OCI-LY1 (cell line): ENCODE results near the gene LRCH1.

Experiments
- H2AFZ ChIP-seq: fragments of 200-600 bp; sonication (generic), shearing (Covaris generic); 2 replicates; pipeline ENCODE4 v1.6.0; 2014; ENCODE audit warnings: antibody characterized with exemption, mild to moderate bottlenecking, low read length
- H3F3A ChIP-seq: fragments of 200-600 bp; sonication (generic), shearing (Covaris generic); 2 replicates; pipeline ENCODE4 v1.6.0; 2014; ENCODE audit warnings: mild to moderate bottlenecking, antibody characterized with exemption, low read length, moderate library complexity; ENCODE audit not compliant: insufficient read depth
- H3K27ac ChIP-seq: fragments of 200-600 bp; sonication (generic); 2 replicates; pipeline ENCODE4 v1.5.1; 2014; ENCODE audit warnings: low read length, mixed run types, mild to moderate bottlenecking, low read depth; ENCODE audit not compliant: poor library complexity, severe bottlenecking
- H3K27me3 ChIP-seq: fragments of 200-600 bp; sonication (generic); 2 replicates; pipeline ENCODE4 v1.6.0; 2014; ENCODE audit warnings: antibody characterized with exemption, mild to moderate bottlenecking, low read length, moderate library complexity; ENCODE audit not compliant: insufficient read depth
- H3K36me3 ChIP-seq: fragments of 200-600 bp; sonication (generic); 2 replicates; pipeline ENCODE4 v1.6.1; 2014; ENCODE audit warnings: mild to moderate bottlenecking, antibody characterized with exemption, low read length, moderate library complexity, mixed read lengths; ENCODE audit not compliant: insufficient read depth
- H3K4me1 ChIP-seq: fragments of 200-600 bp; sonication (generic); 2 replicates; pipeline ENCODE4 v1.5.1; 2014; ENCODE audit warnings: mild to moderate bottlenecking, low read length, moderate library complexity; ENCODE audit not compliant: insufficient read depth, severe bottlenecking
- H3K4me2 ChIP-seq: fragments of 200-600 bp; sonication (generic), shearing (Covaris generic); 2 replicates; pipeline ENCODE4 v1.6.1; 2014; ENCODE audit warnings: low read length
- H3K4me3 ChIP-seq: fragments of 200-600 bp; sonication (generic); 2 replicates; pipeline ENCODE4 v1.5.1; 2014; ENCODE audit warnings: low read length, low read depth, mild to moderate bottlenecking, mixed read lengths; ENCODE audit not compliant: poor library complexity, severe bottlenecking
- H3K79me2 ChIP-seq: fragments of 200-600 bp; shearing (Covaris generic); 2 replicates; pipeline ENCODE4 v1.6.1; 2016; ENCODE audit warnings: mixed run types, low read length, mixed read lengths; ENCODE audit not compliant: insufficient read depth
- H3K9ac ChIP-seq: fragments of 200-600 bp; sonication (generic), shearing (Covaris generic); 2 replicates; pipeline ENCODE4 v1.6.1; 2014; ENCODE audit warnings: mild to moderate bottlenecking, low read length, mixed read lengths
- H3K9me2 ChIP-seq: fragments of 200-600 bp; sonication (generic), shearing (Covaris generic); 2 replicates; pipeline ENCODE4 v1.6.1; 2014; ENCODE audit warnings: low read depth, mild to moderate bottlenecking, low read length, mixed read lengths
- H3K9me3 ChIP-seq: fragments of 200-600 bp; shearing (Covaris generic); 2 replicates; pipeline ENCODE4 v1.6.1; 2014; ENCODE audit warnings: low read length, mixed read lengths
- H4K20me1 ChIP-seq: fragments of 200-600 bp; sonication (generic), shearing (Covaris generic); 2 replicates; pipeline ENCODE4 v1.6.0; 2016; ENCODE audit warnings: mild to moderate bottlenecking, low read length; ENCODE audit not compliant: insufficient read depth
- EZH2 ChIP-seq: fragments of 200-600 bp; sonication (generic), shearing (Covaris generic); IDR thresholded peaks from 2 replicates; pipeline ENCODE4 v1.8.0; 2017; ENCODE audit warnings: borderline replicate concordance, mixed run types, mild to moderate bottlenecking, antibody characterized with exemption, low read length, moderate library complexity, mixed read lengths
- TF ChIP-seq, protein P1 (sequence below): fragments of 200-600 bp; sonication (generic), shearing (Covaris generic); IDR thresholded peaks from 2 replicates; pipeline ENCODE4 v1.5.1; 2017; ENCODE audit warnings: mild to moderate bottlenecking, antibody characterized with exemption, low read length, moderate library complexity, mixed read lengths

Gene LRCH1

DNA sequence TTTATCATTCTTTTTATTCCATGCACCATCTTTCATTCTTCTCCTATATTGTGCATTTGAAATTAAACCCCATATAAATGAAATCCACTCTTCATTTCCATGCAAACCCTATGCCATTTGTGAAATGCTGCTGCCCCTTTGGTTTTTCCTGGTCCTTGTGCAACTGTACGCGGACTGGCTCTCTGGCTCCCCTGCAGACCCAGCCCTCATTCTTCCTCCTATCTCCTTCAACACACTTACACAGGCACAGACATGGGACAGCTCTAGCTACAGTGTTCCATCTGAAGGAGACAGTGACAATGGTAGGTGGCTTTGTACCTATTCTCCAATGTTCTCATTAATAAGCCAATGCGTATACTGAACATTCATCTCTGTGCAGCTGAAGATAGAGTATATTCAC lies 162.4 kb downstream of the LRCH1 start:
- no peak overlapping the region for H3K9ac ChIP-seq
- no peaks in the 10 kb centered on the region for H3F3A ChIP-seq
- TF ChIP-seq, protein P1, sequence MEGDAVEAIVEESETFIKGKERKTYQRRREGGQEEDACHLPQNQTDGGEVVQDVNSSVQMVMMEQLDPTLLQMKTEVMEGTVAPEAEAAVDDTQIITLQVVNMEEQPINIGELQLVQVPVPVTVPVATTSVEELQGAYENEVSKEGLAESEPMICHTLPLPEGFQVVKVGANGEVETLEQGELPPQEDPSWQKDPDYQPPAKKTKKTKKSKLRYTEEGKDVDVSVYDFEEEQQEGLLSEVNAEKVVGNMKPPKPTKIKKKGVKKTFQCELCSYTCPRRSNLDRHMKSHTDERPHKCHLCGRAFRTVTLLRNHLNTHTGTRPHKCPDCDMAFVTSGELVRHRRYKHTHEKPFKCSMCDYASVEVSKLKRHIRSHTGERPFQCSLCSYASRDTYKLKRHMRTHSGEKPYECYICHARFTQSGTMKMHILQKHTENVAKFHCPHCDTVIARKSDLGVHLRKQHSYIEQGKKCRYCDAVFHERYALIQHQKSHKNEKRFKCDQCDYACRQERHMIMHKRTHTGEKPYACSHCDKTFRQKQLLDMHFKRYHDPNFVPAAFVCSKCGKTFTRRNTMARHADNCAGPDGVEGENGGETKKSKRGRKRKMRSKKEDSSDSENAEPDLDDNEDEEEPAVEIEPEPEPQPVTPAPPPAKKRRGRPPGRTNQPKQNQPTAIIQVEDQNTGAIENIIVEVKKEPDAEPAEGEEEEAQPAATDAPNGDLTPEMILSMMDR: no peak
- TF ChIP-seq EZH2: no peak
- no peaks in the 10 kb centered on the region for H3K27me3 ChIP-seq
- H3K9me2 ChIP-seq: no peaks in the 10 kb centered on the region
- peaks cover 6% of the 10 kb centered on the region for H3K4me1 ChIP-seq
- no peak overlapping the region for H2AFZ ChIP-seq
- 0 out of 2 replicates have a peak, but pooled peaks cover 6% of the 10 kb centered on the region for H3K36me3 ChIP-seq
- H4K20me1 ChIP-seq: no peaks in the 10 kb centered on the region
- H3K79me2 ChIP-seq: no peaks in the 10 kb centered on the region
- H3K4me3 ChIP-seq: no peak overlapping the region
- H3K4me2 ChIP-seq: no peak overlapping the region
- H3K9me3 ChIP-seq: no peaks in the 10 kb centered on the region
- H3K27ac ChIP-seq: no peak overlapping the region

DNA sequence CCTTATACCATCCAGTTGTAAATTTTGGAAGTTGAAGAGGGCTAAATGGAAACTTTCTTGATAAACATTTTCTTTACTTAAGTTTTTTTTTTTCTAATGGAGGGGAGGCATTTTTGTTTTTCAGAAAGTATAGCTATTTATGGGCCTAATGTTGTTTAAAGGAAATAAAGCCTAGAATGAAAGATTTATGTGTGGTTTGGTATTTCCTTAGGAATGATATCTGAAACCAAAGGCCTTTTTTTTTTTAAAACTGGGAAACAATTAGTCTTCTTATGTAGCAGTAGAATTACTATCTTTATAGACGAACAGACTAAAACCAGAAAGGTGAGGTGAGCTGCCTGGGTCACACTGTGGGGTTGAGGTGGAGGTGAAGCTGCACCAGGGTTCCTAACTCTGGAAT lies 163.9 kb downstream of the LRCH1 start:
- H3K79me2 ChIP-seq: no peaks in the 10 kb centered on the region

DNA sequence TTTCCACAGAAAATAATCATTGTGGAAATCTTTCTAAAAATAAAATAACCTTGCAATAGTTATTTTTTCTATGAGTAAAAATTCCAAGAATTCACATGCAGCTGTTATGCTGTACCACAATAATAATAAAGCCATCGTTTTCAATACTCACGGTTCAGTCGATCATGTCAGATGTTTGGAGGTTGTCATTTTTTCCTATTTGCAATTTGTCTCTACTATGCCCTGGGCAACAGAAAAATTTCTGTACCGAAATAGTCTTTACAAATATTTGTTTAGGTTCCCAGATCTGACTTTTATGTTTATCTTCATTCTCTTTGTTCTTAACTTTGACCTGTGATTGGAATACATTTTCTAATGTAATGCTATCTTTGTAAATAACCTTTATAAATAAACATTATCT lies 164.3 kb downstream of the LRCH1 start:
- no peak overlapping the region for H2AFZ ChIP-seq
- H3F3A ChIP-seq: no peaks in the 10 kb centered on the region
- no peak overlapping the region for H3K4me2 ChIP-seq
- no peak overlapping the region for H3K27ac ChIP-seq
- no peaks in the 10 kb centered on the region for H3K27me3 ChIP-seq
- H3K4me1 ChIP-seq: peaks cover 6% of the 10 kb centered on the region
- no peaks in the 10 kb centered on the region for H4K20me1 ChIP-seq
- no peak overlapping the region for H3K9ac ChIP-seq
- no peak overlapping the region for H3K4me3 ChIP-seq
- no peaks in the 10 kb centered on the region for H3K9me2 ChIP-seq
- H3K36me3 ChIP-seq: 0 out of 2 replicates have a peak, but pooled peaks cover 6% of the 10 kb centered on the region
- no peak for TF ChIP-seq EZH2
- TF ChIP-seq, protein P1: no peak
- H3K9me3 ChIP-seq: no peaks in the 10 kb centered on the region
- no peaks in the 10 kb centered on the region for H3K79me2 ChIP-seq

More for the DNA sequence above, 163.9 kb downstream of the LRCH1 start:
- TF ChIP-seq, protein P1: no peak
- TF ChIP-seq EZH2: no peak
- H3F3A ChIP-seq: no peaks in the 10 kb centered on the region
- H3K27me3 ChIP-seq: no peaks in the 10 kb centered on the region
- H3K27ac ChIP-seq: no peak overlapping the region
- no peaks in the 10 kb centered on the region for H4K20me1 ChIP-seq
- H2AFZ ChIP-seq: no peak overlapping the region
- H3K4me1 ChIP-seq: peaks cover 6% of the 10 kb centered on the region
- H3K9me2 ChIP-seq: no peaks in the 10 kb centered on the region
- H3K36me3 ChIP-seq: 0 out of 2 replicates have a peak, but pooled peaks cover 6% of the 10 kb centered on the region
- no peak overlapping the region for H3K4me3 ChIP-seq
- no peaks in the 10 kb centered on the region for H3K9me3 ChIP-seq
- no peak overlapping the region for H3K9ac ChIP-seq
- no peak overlapping the region for H3K4me2 ChIP-seq
